HEK293T (cell line): ENCODE data around the gene SLC25A27.

Experiments used
- CTCF ChIA-PET: fragments of 350-600 bp; formaldehyde crosslinking; extraction: SDS; loops from one replicate; lab custom pipeline; 2021; ENCODE audit warnings: antibody characterized with exemption, inconsistent platforms; lab: Yijun Ruan, JAX
- POLR2A ChIA-PET: fragments of 350-600 bp; formaldehyde crosslinking; extraction: SDS; loops from one replicate; lab custom pipeline; 2020; ENCODE audit warnings: antibody characterized with exemption, inconsistent platforms; lab: Yijun Ruan, JAX
- DNase-seq: peaks from one replicate; pipeline ENCODE4 v3.0.0; 2012; ENCODE audit warnings: mixed read lengths; ENCODE audit errors: extremely low spot score
- ARNT ChIP-seq: fragments of 450-650 bp; IDR thresholded peaks from 2 replicates; pipeline ENCODE4 v1.6.1; 2017; ENCODE audit warnings: mild to moderate bottlenecking
- BHLHE40 ChIP-seq: fragments of 450-650 bp; IDR thresholded peaks from 2 replicates; pipeline ENCODE4 v1.6.1; 2016; ENCODE audit warnings: mild to moderate bottlenecking, moderate library complexity, borderline replicate concordance
- CTBP1 ChIP-seq: fragments of 450-650 bp; IDR thresholded peaks from 2 replicates; pipeline ENCODE4 v1.6.1; 2016; ENCODE audit warnings: borderline replicate concordance
- ELF4 ChIP-seq: fragments of 450-650 bp; IDR thresholded peaks from 2 replicates; pipeline ENCODE4 v1.6.1; 2017; ENCODE audit warnings: antibody characterized with exemption
- FOXA1 ChIP-seq: fragments of 450-650 bp; IDR thresholded peaks from 2 replicates; pipeline ENCODE4 v1.6.1; 2016; ENCODE audit warnings: mild to moderate bottlenecking
- FOXK2 ChIP-seq: fragments of 450-650 bp; IDR thresholded peaks from 2 replicates; pipeline ENCODE4 v1.6.1; 2016; ENCODE audit warnings: mild to moderate bottlenecking
- FOXM1 ChIP-seq: fragments of 450-650 bp; IDR thresholded peaks from 2 replicates; pipeline ENCODE4 v1.6.1; 2017; ENCODE audit warnings: mild to moderate bottlenecking, borderline replicate concordance
- HDGF ChIP-seq: fragments of 450-650 bp; IDR thresholded peaks from 2 replicates; pipeline ENCODE4 v1.6.1; 2017; ENCODE audit warnings: antibody characterized with exemption, borderline replicate concordance
- L3MBTL2 ChIP-seq: fragments of 450-650 bp; conservative IDR thresholded peaks from 2 replicates; pipeline ENCODE4 v1.6.1; 2016; ENCODE audit warnings: mild to moderate bottlenecking
- LEF1 ChIP-seq: fragments of 450-650 bp; IDR thresholded peaks from 2 replicates; pipeline ENCODE4 v1.6.1; 2017; ENCODE audit warnings: mild to moderate bottlenecking, borderline replicate concordance
- NFRKB ChIP-seq: fragments of 450-650 bp; IDR thresholded peaks from 2 replicates; pipeline ENCODE4 v1.6.1; 2016; ENCODE audit warnings: mild to moderate bottlenecking, moderate library complexity
- SP1 ChIP-seq: fragments of 450-650 bp; IDR thresholded peaks from 2 replicates; pipeline ENCODE4 v1.6.1; 2017
- SUZ12 ChIP-seq: fragments of 450-650 bp; IDR thresholded peaks from 2 replicates; pipeline ENCODE4 v1.6.1; 2016; ENCODE audit warnings: mild to moderate bottlenecking
- TARDBP ChIP-seq: fragments of 450-650 bp; IDR thresholded peaks from 2 replicates; pipeline ENCODE4 v1.6.1; 2016
- ZNF384 ChIP-seq: fragments of 450-650 bp; IDR thresholded peaks from 2 replicates; pipeline ENCODE4 v1.6.1; 2016
- TF ChIP-seq, protein P1 (sequence below): fragments of 450-650 bp; IDR thresholded peaks from 2 replicates; pipeline ENCODE4 v1.6.1; 2016

Gene SLC25A27

DNA sequence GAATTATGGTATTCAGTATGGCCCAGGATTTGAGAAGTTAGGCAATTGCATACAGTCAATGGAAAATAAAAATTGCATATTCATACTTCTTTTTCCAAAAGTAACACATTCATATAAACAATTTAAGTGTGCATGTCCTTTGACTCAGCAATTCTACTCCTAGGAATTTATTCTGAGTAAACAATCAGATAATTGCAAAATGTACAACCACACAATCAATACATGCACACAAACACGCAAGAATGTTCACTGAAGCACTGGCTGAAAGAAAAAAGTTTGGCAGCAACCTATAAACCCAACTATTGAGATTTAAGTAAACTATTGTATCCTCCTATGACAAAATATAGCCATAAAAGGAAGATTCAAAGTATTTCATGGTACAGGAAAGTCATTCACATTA is 1.8 kb upstream of the SLC25A27 start:
- ChIA-PET POLR2A (no interaction called here), CTCF (no interaction called here)
- DNase-seq = no peak
- TF ChIP-seq SP1 = no peak
- TF ChIP-seq ARNT = no peak
- no peak for TF ChIP-seq FOXK2
- no peak for TF ChIP-seq SUZ12
- TF ChIP-seq L3MBTL2 = no peak
- no peak for TF ChIP-seq BHLHE40
- no peak for TF ChIP-seq TARDBP
- no peak for TF ChIP-seq NFRKB
- TF ChIP-seq ELF4 = no peak
- no peak for TF ChIP-seq HDGF
- TF ChIP-seq LEF1 = no peak
- TF ChIP-seq ZNF384 = no peak
- TF ChIP-seq FOXA1 = no peak

DNA sequence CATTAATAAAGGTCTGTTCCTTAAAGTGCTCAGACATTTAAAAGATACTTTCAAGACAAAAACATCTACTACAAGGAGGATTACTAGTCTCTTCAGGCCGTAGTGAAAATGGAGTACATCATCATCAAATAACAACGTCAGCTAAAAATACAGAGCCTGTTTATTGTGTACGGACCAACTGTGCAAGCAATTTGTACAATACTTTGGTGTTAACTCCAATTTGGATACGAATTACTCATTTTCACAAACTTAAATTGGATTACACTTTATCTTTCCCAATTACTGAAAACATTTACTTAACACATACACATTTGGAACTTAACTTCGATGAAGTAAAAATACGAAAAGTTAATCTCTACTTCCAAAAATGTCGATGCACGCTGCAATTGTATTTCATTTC is 959 bp upstream of the SLC25A27 start:
- DNase-seq = no peak
- no peak for TF ChIP-seq ARNT
- TF ChIP-seq ELF4 = no peak
- TF ChIP-seq FOXA1 = no peak
- no peak for TF ChIP-seq LEF1
- TF ChIP-seq SP1 = no peak
- TF ChIP-seq CTBP1 = no peak
- no peak for TF ChIP-seq BHLHE40
- no peak for TF ChIP-seq ZNF384
- no peak for TF ChIP-seq FOXK2
- TF ChIP-seq FOXM1 = no peak
- TF ChIP-seq HDGF = no peak
- TF ChIP-seq, protein P1, sequence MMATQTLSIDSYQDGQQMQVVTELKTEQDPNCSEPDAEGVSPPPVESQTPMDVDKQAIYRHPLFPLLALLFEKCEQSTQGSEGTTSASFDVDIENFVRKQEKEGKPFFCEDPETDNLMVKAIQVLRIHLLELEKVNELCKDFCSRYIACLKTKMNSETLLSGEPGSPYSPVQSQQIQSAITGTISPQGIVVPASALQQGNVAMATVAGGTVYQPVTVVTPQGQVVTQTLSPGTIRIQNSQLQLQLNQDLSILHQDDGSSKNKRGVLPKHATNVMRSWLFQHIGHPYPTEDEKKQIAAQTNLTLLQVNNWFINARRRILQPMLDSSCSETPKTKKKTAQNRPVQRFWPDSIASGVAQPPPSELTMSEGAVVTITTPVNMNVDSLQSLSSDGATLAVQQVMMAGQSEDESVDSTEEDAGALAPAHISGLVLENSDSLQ = no peak
- TF ChIP-seq SUZ12 = no peak
- TF ChIP-seq TARDBP = no peak
- no peak for TF ChIP-seq L3MBTL2
- no peak for TF ChIP-seq NFRKB
- POLR2A ChIA-PET = no interaction called here
- CTCF ChIA-PET = no interaction called here

DNA sequence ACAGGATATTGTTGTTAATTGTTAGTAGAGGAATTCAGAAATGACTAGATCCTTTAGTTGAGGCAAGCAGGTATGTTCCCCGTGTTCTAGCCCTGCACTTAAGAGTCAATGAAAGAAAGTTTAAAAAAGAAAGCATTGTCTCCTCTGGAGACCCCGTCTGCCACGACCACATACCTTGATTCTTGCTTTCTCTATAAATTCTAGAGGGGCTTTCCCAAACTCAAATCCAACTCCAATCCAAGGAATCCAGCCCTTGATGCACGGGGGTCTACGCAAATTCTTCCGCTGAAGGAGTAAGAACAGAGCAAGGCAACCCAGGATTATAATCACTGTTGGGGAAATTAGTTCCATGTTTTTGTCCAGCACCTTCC is 558 bp upstream of the SLC25A27 start:
- POLR2A ChIA-PET = no interaction called here
- peak; percentile 14 for DNase-seq
- CTCF ChIA-PET = no interaction called here
- TF ChIP-seq FOXM1 (no peak), L3MBTL2 (no peak), SUZ12 (no peak), SP1 (no peak), CTBP1 (no peak)

DNA sequence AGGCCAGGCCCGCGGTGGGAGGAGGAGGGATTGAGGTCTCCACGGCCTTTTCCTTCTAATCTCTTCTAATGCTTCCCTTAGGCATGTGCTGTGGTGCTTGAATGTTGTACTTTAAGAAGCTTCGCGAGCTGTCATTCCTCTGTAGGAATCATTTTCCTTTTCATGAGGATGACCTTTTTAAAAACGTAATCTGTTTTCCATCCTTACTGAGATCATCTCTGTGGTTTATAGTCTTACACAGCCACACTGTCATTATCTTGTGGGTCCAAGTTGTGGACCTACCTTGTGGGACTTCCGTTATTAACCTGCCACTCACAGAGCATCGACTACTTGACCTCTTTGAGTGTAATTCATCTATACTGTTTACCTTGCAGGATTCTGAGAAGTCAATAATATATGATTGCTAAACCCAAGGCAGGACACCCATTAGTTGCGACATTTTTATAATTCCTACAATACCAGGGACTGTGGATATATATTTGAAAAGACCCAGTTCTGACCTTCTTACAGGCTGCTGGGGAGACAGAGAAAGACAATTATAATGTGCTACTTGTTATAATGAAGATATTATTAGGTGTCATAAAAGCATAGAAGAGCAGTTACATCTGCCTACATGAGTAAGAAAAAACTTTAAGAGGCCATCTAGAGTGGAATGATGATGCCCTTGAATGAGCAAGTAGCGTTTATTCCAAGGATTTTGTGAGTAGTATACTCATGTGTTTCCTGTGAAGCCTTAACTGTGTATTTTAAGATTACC is 842 bp downstream of the SLC25A27 start:
- ChIA-PET CTCF (no interaction called here), POLR2A (interaction anchor here (0.9 kb wide), 1 partner anchor 23 kb away, joined by 3 read pairs; no protein-coding TSS in a partner anchor)
- no peak for TF ChIP-seq SUZ12
- TF ChIP-seq, protein P1 = peak; percentile 85
- DNase-seq = no peak

DNA sequence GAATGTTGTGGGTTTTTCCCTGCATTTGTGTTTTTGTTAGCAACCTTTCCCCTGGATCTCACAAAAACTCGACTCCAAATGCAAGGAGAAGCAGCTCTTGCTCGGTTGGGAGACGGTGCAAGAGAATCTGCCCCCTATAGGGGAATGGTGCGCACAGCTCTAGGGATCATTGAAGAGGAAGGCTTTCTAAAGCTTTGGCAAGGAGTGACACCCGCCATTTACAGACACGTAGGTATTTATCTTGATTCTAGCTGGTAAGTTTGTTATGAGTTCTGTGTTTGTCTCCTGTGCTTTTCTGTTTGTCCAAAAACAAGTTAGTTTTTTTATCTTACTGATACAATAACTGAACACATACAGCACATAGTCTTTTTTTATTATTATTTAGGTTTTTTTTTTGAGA is 3.0 kb downstream of the SLC25A27 start:
- DNase-seq = peak; percentile 69
- ChIA-PET POLR2A (no interaction called here), CTCF (interaction anchor here (0.5 to 2.0 kb wide), 11 partner anchors 10 to 390 kb away, joined by 3 to 6 read pairs (median 4); no protein-coding TSS in a partner anchor)
- no peak for TF ChIP-seq NFRKB
- TF ChIP-seq ZNF384 = no peak
- TF ChIP-seq, protein P1 = peak; percentile 70

DNA sequence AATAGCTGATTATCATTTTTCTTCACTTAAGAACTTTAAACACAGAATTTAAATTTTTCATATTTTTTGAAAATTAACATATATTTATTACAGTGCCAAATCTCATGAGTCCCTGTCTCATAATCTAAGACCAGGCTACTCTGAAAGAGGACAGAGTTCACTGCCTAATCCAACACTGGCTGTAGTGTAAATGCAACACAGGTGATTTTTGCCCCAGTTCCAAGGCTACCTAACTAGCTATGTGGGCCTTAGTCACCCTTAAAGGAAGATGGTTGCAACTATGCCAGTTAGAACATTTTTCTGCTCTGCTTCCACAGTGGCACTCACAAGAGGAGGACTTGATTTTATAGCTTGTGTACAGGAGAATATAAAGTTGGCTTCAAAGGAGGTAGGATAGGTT is 4.9 kb downstream of the SLC25A27 start:
- no peak for DNase-seq
- CTCF ChIA-PET = no interaction called here
- TF ChIP-seq ELF4 (no peak), FOXM1 (no peak), ZNF384 (no peak), LEF1 (no peak), CTBP1 (no peak), NFRKB (no peak), ARNT (no peak), FOXA1 (no peak), SP1 (no peak), SUZ12 (no peak), HDGF (no peak), L3MBTL2 (no peak)
- TF ChIP-seq, protein P1 = no peak
- POLR2A ChIA-PET = no interaction called here
